A673 (cell line): ENCODE results near the gene ALDH3B1. TPM values are rescaled to one million over a fixed set of nuclear protein-coding genes. Genes with fewer than 3 reads are reported as not detected.

ENCODE experiments used
- BruUV-seq: library from RNA; stranded (reverse); fragments of 400-500 nt; replicated peaks from 2 replicates; lab custom pipeline; 2021; lab: Mats Ljungman, UMichigan
- CTCF ChIA-PET: fragments of 300-600 bp; sonication (Branson Sonifier 250); formaldehyde crosslinking; loops from one replicate; lab custom pipeline; 2022; ENCODE audit warnings: antibody characterized with exemption; lab: Charles Lee
- POLR2A ChIA-PET: fragments of 300-600 bp; sonication (Branson Sonifier 250); formaldehyde crosslinking; loops from one replicate; lab custom pipeline; 2022; ENCODE audit warnings: antibody characterized with exemption; ENCODE audit not compliant: low non-redundant PET; lab: Charles Lee
- DNase-seq: peaks from one replicate; pipeline ENCODE4 v3.0.0-alpha.2; 2015; ENCODE audit warnings: low spot score
- H3K27ac ChIP-seq: fragments of 200-600 bp; sonication (generic); 2 replicates; pipeline ENCODE4 v1.5.1; 2016; ENCODE audit warnings: mixed run types, low read depth, mild to moderate bottlenecking, mixed read lengths, antibody characterized with exemption, low read length; ENCODE audit not compliant: poor library complexity, severe bottlenecking
- H3K27me3 ChIP-seq: fragments of 200-600 bp; sonication (generic); replicated peaks from 2 replicates; pipeline ENCODE4 v1.6.1; 2017; ENCODE audit warnings: mixed run types, low read depth, mild to moderate bottlenecking, mixed read lengths, antibody characterized with exemption, low read length; ENCODE audit not compliant: insufficient read depth, poor library complexity
- H3K36me3 ChIP-seq: fragments of 200-600 bp; sonication (generic); 2 replicates; pipeline ENCODE4 v1.6.1; 2016; ENCODE audit warnings: mixed run types, mild to moderate bottlenecking, mixed read lengths, antibody characterized with exemption, low read length; ENCODE audit not compliant: insufficient read depth, poor library complexity, severe bottlenecking
- H3K4me1 ChIP-seq: fragments of 200-600 bp; sonication (generic); 2 replicates; pipeline ENCODE4 v1.6.1; 2017; ENCODE audit warnings: mixed run types, mild to moderate bottlenecking, mixed read lengths, antibody characterized with exemption, low read length; ENCODE audit not compliant: insufficient read depth, poor library complexity, severe bottlenecking
- H3K4me3 ChIP-seq: fragments of 200-600 bp; sonication (generic); 2 replicates; pipeline ENCODE4 v1.5.1; 2016; ENCODE audit warnings: low read depth, mixed run types, mild to moderate bottlenecking, mixed read lengths, low read length; ENCODE audit not compliant: poor library complexity, severe bottlenecking
- H3K9me3 ChIP-seq: fragments of 200-600 bp; sonication (generic); 2 replicates; pipeline ENCODE4 v1.6.1; 2016; ENCODE audit warnings: mixed run types, low read depth, mild to moderate bottlenecking, mixed read lengths, antibody characterized with exemption, low read length; ENCODE audit not compliant: poor library complexity, severe bottlenecking
- EZH2 ChIP-seq: fragments of 200-600 bp; sonication (generic); IDR thresholded peaks from 2 replicates; pipeline ENCODE4 v1.6.1; 2017; ENCODE audit warnings: borderline replicate concordance, low read depth, mild to moderate bottlenecking, mixed read lengths, antibody characterized with exemption, low read length; ENCODE audit not compliant: poor library complexity, severe bottlenecking
- intact Hi-C: fragments of 100-400 bp; cut with micrococcal nuclease; formaldehyde crosslinking; loops from one replicate; pipeline ENCODE4 v1.10.0; 2022; ENCODE audit not compliant: unreplicated experiment
- total RNA-seq: library from RNA; stranded (reverse); gene quantifications from 2 replicates; pipeline ENCODE4 v1.2.3, GENCODE V29; 2021
- TF ChIP-seq, protein P1 (sequence below): fragments of 300-800, 200-600 bp; sonication (generic); conservative IDR thresholded peaks from 2 replicates; pipeline ENCODE4 v1.5.1; 2017; ENCODE audit warnings: low read depth, mild to moderate bottlenecking, antibody characterized with exemption, low read length, moderate library complexity, mixed read lengths

Gene ALDH3B1
- total RNA-seq, 1 experiment from 2014 or later = not detected

DNA sequence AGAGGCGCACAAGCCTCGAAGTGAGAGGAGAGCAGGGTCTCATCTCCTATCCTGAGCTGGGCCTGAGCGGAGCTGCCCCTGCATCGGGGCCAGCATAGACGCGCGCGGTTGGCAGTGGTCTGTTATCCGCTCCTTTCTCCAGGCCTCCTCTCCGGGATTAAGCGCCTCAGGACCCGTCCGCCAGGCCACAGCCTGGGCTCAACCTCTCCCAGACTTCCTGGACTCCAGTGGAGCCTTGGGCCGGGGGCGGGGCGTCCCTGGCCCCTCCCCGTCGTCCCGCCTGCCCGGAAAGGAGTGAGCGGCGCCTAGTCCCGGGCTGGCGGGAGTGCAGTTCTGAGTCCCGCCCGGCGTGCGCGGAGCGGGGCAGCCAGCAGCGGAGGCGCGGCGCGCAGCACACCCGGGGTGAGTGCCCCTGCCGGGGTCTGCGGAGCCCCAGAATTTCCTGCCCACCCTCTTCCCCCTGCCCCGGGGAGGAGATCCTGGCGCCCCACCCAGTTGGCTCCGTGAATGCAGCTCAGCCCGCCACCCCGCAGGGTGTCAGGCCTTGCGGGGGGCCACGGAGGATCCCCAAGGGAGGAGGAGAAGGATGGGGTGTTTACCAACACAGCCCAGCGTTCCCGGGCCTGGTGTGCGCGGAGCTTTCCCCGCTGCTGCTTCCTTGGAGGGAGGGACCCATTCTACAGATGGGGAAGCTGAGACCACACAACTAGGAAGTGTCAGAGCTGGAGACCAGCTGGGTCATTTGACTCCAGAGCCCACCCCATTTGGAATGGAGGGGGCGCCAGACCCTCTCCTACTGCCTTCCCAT, 28.8 kb downstream of the ALDH3B1 start, which contains the start of gene TCIRG1:
TSS of gene TCIRG1 (plus strand) at position 308 of the 808 bp plus-strand sequence. CDS start 2,247 bp downstream, outside the sequence.
- ChIA-PET CTCF (no interaction called here), POLR2A (no interaction called here)
- peaks cover 26% of the 10 kb centered on the region for H3K4me1 ChIP-seq
- H3K27me3 ChIP-seq = no peaks in the 10 kb centered on the region
- H3K4me3 ChIP-seq = peak within 1 kb of the TSS; percentile 46
- TF ChIP-seq, protein P1, sequence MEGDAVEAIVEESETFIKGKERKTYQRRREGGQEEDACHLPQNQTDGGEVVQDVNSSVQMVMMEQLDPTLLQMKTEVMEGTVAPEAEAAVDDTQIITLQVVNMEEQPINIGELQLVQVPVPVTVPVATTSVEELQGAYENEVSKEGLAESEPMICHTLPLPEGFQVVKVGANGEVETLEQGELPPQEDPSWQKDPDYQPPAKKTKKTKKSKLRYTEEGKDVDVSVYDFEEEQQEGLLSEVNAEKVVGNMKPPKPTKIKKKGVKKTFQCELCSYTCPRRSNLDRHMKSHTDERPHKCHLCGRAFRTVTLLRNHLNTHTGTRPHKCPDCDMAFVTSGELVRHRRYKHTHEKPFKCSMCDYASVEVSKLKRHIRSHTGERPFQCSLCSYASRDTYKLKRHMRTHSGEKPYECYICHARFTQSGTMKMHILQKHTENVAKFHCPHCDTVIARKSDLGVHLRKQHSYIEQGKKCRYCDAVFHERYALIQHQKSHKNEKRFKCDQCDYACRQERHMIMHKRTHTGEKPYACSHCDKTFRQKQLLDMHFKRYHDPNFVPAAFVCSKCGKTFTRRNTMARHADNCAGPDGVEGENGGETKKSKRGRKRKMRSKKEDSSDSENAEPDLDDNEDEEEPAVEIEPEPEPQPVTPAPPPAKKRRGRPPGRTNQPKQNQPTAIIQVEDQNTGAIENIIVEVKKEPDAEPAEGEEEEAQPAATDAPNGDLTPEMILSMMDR = no peak
- no peak for TF ChIP-seq EZH2
- peak within 1 kb of the TSS; percentile 72 for H3K27ac ChIP-seq
- no TSS peak for BruUV-seq
- peaks cover 6% of the 10 kb centered on the region for H3K36me3 ChIP-seq
- H3K9me3 ChIP-seq = no peaks in the 10 kb centered on the region
- intact Hi-C loops = loop anchor here (10.0 kb wide), 1 partner anchor 166 kb away; no protein-coding TSS in a partner anchor
- peak; percentile 73 for DNase-seq

DNA sequence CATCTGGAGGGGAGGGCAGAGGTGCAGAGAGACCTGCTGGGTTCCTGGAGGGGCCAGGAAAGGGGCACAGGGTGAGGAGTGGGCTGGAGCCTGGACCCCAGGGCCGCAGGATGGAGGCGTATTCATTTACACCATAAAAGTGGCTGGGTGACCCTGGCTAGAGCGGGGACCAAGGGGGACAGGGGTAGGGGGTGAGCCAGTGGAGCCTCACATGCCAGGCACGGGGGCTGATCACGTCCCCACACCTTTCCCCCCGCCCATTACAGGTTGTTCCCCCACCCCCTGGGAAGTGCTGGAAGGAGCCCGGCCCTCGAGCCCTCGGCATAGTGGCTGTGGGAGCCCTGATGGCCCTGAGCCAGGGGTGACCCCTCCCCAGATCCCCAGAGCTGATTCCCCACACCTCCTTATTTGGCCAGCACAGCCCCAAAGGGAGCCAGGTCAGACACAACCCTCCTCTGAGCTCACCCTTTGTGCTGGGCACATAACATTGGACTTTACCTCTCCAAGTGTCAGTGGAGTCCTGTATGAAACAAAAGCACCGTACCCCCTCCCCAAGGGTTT, 29.5 kb downstream of the ALDH3B1 start:
- TF ChIP-seq, protein P1 = no peak
- TF ChIP-seq EZH2 = no peak
- ChIA-PET CTCF (interaction anchor here (0.6 kb wide), 1 partner anchor 307 kb away, joined by 6 read pairs; no protein-coding TSS in a partner anchor), POLR2A (no interaction called here)
- Histone ChIP-seq H3K9me3 (no peaks in the 10 kb centered on the region), H3K27me3 (no peaks in the 10 kb centered on the region), H3K4me3 (peak overlapping the region; percentile 46), H3K27ac (peak overlapping the region; percentile 72), H3K36me3 (no peaks in the 10 kb centered on the region), H3K4me1 (peaks cover 26% of the 10 kb centered on the region)
- DNase-seq = no peak
- intact Hi-C loops = loop anchor here (10.0 kb wide), 1 partner anchor 165 kb away; no protein-coding TSS in a partner anchor
- no TSS peak for BruUV-seq

DNA sequence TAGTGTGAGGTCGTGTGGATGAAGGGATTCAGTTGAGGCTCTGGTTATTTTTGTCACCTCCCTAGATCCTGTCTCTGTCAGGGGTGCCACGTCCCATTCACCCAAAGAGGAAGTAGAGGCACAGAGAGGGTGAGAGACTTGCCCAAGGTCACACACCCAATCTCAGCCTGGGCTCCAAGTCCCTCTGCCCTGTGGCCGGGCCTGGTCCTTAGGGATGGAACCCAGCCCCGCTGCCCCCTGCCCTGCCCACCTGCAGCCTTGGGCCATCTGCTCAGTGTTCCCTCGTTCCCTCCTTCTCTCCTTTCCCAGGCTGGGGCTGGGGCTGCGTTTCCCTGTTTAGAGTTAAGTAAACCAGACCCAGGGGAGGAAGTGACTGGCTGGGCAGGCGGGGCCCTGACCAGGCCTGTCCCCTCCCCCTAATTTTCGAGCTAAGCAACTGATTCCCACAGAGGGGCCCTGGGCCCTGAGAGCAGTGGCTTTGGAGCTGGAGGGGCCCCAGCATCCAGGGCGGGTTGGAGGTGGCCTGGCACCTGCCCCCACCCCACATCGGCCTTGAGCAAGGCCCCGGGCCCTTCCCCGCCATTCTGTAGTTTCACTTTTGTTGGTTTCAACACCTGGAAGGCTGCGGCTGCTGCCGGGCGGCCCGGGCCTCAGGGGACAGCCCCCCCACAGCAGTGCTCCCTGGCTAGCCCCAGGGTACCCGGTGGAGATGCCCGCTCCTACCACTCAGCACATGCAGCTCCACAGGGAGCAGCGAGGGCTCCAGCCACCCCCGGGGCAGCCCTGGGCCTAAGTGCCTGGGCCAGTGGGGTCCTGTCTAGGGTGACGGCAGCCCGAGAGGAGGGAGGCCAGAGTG, 30.2 kb downstream of the ALDH3B1 start:
- intact Hi-C loops = no loop called here

More for the DNA sequence above, 30.2 kb downstream of the ALDH3B1 start:
- Histone ChIP-seq H3K4me3 (peak overlapping the region; percentile 46), H3K36me3 (no peaks in the 10 kb centered on the region), H3K4me1 (peaks cover 26% of the 10 kb centered on the region), H3K9me3 (no peaks in the 10 kb centered on the region), H3K27me3 (no peaks in the 10 kb centered on the region), H3K27ac (peak overlapping the region; percentile 72)
- ChIA-PET POLR2A (no interaction called here), CTCF (interaction anchor here (0.6 kb wide), 1 partner anchor 308 kb away, joined by 6 read pairs; no protein-coding TSS in a partner anchor)
- BruUV-seq = no TSS peak
- DNase-seq = peak; percentile 77
- TF ChIP-seq EZH2 = no peak
- TF ChIP-seq, protein P1 = no peak
